Mucosa of descending colon (tissue), 3 donors: ENCODE measurements around the gene GNAQ. TPM values are rescaled to one million over a fixed set of nuclear protein-coding genes. Genes with fewer than 3 reads are reported as not detected.
A peak's percentile ranks its signal among the peaks of the same experiment; 100 is the strongest.

ENCODE experiments used
- ATAC-seq: fragments of 200-7000 bp; cut with Tn5 transposase; one replicate; pipeline ENCODE4 v1.9.1; 2020; ENCODE audit warnings: mild to moderate bottlenecking, moderate library complexity
- DNase-seq, 3 donors: peaks; one replicate each; pipeline ENCODE4 v3.0.0-alpha.2; 2020
- H3K36me3 ChIP-seq: fragments of 200-600 bp; one replicate; pipeline ENCODE4 v1.8.0; 2021; ENCODE audit warnings: low read depth, mild to moderate bottlenecking
- H3K4me1 ChIP-seq: fragments of 200-600 bp; one replicate; pipeline ENCODE4 v1.8.0; 2021; ENCODE audit warnings: low read depth, mild to moderate bottlenecking
- H3K4me3 ChIP-seq: fragments of 200-600 bp; one replicate; pipeline ENCODE4 v1.8.0; 2021; ENCODE audit warnings: mild to moderate bottlenecking
- H3K9me3 ChIP-seq: fragments of 200-600 bp; one replicate; pipeline ENCODE4 v1.8.0; 2021; ENCODE audit warnings: mild to moderate bottlenecking
- CTCF ChIP-seq: fragments of 200-600 bp; IDR thresholded peaks from one replicate; pipeline ENCODE4 v1.8.0; 2022; ENCODE audit warnings: antibody characterized with exemption, mild to moderate bottlenecking
- intact Hi-C, 2 donors: fragments of 100-400 bp; cut with DNase I in 1 of 2; cut with micrococcal nuclease in 1 of 2; formaldehyde crosslinking; loops; one replicate each; pipeline versions ENCODE4 v1.11.0 to v1.11.1; 2022; cut with DNase I, micrococcal nuclease
- total RNA-seq, 3 donors: library from RNA; stranded (reverse); fragmentation: NEBNext Ultra II Directional in 2 of 3; extraction: Animal tissue kit (Norgen Biotek cat#: 25700) in 2 of 3; gene quantifications; one replicate each; pipeline versions ENCODE4 v1.2.1 to v1.2.4, GENCODE V29; 2021 to 2023
- donor health status: DM: no; HTN: no; CAD: no; lungs with moderate emphysema.
- donor health status: DM: no; HTN: no; CAD: no.
- donor health status: DM: no; HTN: yes; CAD: no.

Gene GNAQ
- total RNA-seq, 3 donors from 2014 or later: 95.9 to 115 (median 104) TPM

- TF ChIP-seq CTCF: no peak
- no peak overlapping the region for H3K4me3 ChIP-seq
- DNase-seq (no peak), ATAC-seq (no peak)
- no peaks in the 10 kb centered on the region for H3K36me3 ChIP-seq
- peaks cover 26% of the 10 kb centered on the region for H3K4me1 ChIP-seq
- H3K9me3 ChIP-seq: no peaks in the 10 kb centered on the region
- intact Hi-C loops: no loop called here
Measured at GRCh38 chr9:77806741-77807140, 224.9 kb downstream of the GNAQ start.

- peaks cover 26% of the 10 kb centered on the region for H3K4me1 ChIP-seq
- intact Hi-C loops: no loop called here
Measured at GRCh38 chr9:77805810-77806209, 225.8 kb downstream of the GNAQ start.

GRCh38 chr9:77803423-77803822 is 228.2 kb downstream of the GNAQ start:
- Histone ChIP-seq H3K9me3 (no peaks in the 10 kb centered on the region), H3K36me3 (no peaks in the 10 kb centered on the region), H3K4me1 (peaks cover 25% of the 10 kb centered on the region), H3K4me3 (no peak overlapping the region)
- no peak for DNase-seq
- no peak for TF ChIP-seq CTCF
- intact Hi-C loops: no loop called here
- no peak for ATAC-seq

More at GRCh38 chr9:77805810-77806209, 225.8 kb downstream of the GNAQ start:
- ATAC-seq (no peak), DNase-seq (no peak)
- no peaks in the 10 kb centered on the region for H3K36me3 ChIP-seq
- TF ChIP-seq CTCF: no peak
- H3K9me3 ChIP-seq: no peaks in the 10 kb centered on the region
- H3K4me3 ChIP-seq: no peak overlapping the region

GRCh38 chr9:77802515-77803293 is 228.9 kb downstream of the GNAQ start:
- ATAC-seq: peak; percentile 47

GRCh38 chr9:77802064-77802463 is 229.5 kb downstream of the GNAQ start:
- intact Hi-C loops: no loop called here
- no peak for ATAC-seq
- peaks cover 13% of the 10 kb centered on the region for H3K4me1 ChIP-seq
- H3K4me3 ChIP-seq: no peak overlapping the region
- DNase-seq: no peak
- TF ChIP-seq CTCF: no peak
- H3K9me3 ChIP-seq: no peaks in the 10 kb centered on the region
- no peaks in the 10 kb centered on the region for H3K36me3 ChIP-seq

More at GRCh38 chr9:77802515-77803293, 228.9 kb downstream of the GNAQ start:
- TF ChIP-seq CTCF: no peak
- DNase-seq: no peak
- Histone ChIP-seq H3K4me1 (peaks cover 18% of the 10 kb centered on the region), H3K36me3 (no peaks in the 10 kb centered on the region), H3K9me3 (no peaks in the 10 kb centered on the region), H3K4me3 (no peak overlapping the region)
- intact Hi-C loops: no loop called here
